GM12801 (cell line): ENCODE results near the gene PAM.

Experiments
- TF ChIP-seq, protein P1 (sequence below): IDR thresholded peaks from one replicate; pipeline ENCODE4 v1.5.1; 2011; ENCODE audit warnings: control low read depth; ENCODE audit not compliant: insufficient read length; ENCODE audit errors: extremely low read depth

The PAM gene

DNA sequence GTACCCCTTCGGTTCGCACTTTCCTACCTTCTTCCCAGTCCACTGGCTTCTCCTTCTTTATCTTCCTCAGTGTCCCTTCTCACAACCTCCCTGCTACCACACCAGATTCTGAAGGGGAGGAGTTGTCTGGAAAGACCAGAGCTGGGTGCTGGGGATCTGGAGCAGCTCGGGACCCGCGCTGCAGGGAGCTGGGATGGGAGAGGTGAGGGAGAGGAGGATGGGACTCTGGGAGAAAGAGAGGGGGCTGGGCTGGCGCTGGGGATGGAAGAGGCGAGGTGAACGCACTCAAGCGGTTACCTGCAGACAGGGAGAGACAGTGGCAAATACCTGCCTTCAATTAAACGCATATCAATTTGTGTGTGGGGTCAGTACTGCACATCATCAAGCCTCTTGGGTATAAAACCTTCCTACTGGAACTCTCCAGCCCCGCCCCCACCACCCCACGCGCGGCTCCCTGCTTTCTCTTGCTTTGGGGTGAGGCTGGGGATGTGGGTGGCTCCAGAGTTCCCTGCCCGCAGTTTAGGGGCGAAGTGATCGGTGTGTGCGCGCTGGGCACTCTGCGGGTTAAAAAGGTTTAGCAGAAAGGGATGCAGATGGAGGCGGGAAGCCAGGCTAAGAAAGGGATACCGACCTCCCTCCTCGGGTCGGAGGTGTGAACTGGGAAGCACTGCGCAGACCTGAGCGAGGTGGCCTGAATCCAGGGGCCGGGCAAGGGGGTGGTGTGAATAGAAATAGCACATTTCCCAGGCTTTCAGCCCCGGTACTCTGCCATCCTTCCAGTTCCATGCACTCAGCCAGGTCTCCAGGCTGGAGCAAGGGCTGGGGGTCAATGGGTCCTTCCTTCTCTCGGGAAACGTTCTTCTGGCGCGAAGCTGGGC lies 977 bp upstream of the PAM start:
- TF ChIP-seq, protein P1, sequence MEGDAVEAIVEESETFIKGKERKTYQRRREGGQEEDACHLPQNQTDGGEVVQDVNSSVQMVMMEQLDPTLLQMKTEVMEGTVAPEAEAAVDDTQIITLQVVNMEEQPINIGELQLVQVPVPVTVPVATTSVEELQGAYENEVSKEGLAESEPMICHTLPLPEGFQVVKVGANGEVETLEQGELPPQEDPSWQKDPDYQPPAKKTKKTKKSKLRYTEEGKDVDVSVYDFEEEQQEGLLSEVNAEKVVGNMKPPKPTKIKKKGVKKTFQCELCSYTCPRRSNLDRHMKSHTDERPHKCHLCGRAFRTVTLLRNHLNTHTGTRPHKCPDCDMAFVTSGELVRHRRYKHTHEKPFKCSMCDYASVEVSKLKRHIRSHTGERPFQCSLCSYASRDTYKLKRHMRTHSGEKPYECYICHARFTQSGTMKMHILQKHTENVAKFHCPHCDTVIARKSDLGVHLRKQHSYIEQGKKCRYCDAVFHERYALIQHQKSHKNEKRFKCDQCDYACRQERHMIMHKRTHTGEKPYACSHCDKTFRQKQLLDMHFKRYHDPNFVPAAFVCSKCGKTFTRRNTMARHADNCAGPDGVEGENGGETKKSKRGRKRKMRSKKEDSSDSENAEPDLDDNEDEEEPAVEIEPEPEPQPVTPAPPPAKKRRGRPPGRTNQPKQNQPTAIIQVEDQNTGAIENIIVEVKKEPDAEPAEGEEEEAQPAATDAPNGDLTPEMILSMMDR, result no peak

- TF ChIP-seq, protein P1, result no peak
Observed at GRCh38 chr5:102755686-102756371, 724 bp downstream of the PAM start.

- TF ChIP-seq, protein P1, result no peak
Observed at GRCh38 chr5:102758576-102758975, 3.5 kb downstream of the PAM start.

DNA sequence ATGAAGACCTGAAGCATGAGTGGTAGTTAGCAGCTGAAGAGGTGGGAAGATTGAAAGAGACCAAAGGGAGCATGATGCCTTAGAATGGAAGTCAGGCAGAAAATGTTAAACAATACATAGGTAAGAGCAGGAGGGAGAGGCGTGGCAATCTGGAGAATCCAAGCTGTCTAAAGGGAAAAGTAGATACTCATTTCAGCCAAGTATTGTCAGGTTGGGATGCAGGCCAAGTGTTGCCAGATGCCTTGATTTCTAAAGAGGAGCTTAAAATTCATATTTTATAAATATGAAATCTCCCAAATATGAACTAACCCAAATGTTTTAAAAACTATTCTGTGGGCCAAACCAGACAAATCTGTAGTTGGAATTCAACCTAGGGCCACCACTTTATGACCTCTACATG lies 4.2 kb downstream of the PAM start:
- TF ChIP-seq, protein P1, result no peak

DNA sequence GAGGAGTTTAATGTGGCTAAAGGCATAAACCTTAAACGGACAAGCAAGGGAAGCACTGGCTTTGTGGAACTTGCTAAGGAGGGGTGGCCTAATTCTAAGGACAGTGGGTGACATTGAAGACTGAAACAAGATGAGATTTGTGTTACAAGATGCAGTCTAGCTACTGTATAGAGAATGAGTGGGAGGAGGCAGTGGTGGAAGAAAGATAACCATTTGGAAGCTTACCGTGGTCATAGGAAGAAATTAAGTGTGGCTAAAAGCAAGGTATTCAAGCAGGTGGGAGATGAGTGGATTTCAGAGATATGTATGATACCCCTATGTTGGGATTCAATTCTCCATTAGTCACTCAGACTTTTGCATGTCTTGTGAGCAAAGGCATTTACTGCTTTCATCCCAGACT lies 4.6 kb downstream of the PAM start:
- TF ChIP-seq, protein P1, result no peak

DNA sequence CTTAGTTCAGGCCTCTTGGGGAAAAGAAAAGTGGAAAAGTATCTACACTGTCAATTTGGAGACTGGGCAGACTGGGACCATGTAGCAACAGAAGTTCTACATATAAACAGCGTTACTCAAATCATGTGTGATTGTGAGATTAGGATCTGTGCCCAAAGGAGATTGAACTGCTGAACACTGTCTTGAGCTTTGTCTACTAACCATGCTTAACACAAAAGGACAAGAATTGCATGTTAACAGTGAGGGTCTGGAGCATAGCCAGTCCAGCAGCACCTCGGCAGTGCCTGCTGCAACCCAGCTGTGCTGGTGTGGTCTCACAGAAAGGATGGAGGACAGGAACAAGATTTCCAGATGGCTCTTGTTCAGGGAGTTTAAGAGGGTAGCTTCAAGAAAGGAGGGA lies 5.7 kb downstream of the PAM start:
- TF ChIP-seq, protein P1, result no peak

GRCh38 chr5:102762095-102762534 lies 7.0 kb downstream of the PAM start:
- TF ChIP-seq, protein P1, result no peak
